ENCODE data around the gene ZCCHC9.

GRCh38 chr5:81283976-81284375, 17.4 kb upstream of the ZCCHC9 start:
- TF ChIP-seq, protein P1, sequence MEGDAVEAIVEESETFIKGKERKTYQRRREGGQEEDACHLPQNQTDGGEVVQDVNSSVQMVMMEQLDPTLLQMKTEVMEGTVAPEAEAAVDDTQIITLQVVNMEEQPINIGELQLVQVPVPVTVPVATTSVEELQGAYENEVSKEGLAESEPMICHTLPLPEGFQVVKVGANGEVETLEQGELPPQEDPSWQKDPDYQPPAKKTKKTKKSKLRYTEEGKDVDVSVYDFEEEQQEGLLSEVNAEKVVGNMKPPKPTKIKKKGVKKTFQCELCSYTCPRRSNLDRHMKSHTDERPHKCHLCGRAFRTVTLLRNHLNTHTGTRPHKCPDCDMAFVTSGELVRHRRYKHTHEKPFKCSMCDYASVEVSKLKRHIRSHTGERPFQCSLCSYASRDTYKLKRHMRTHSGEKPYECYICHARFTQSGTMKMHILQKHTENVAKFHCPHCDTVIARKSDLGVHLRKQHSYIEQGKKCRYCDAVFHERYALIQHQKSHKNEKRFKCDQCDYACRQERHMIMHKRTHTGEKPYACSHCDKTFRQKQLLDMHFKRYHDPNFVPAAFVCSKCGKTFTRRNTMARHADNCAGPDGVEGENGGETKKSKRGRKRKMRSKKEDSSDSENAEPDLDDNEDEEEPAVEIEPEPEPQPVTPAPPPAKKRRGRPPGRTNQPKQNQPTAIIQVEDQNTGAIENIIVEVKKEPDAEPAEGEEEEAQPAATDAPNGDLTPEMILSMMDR (IDR thresholded peaks at IDR 0.05), result no peak
- no peak for TF ChIP-seq POLR2A (IDR thresholded peaks at IDR 0.05)
- TF ChIP-seq POLR2AphosphoS5 (IDR thresholded peaks at IDR 0.05), result no peak
